ENCODE data around the gene PDLIM5.
A peak's percentile ranks its signal among the peaks of the same experiment; 100 is the strongest.
"Not testable (repeated sequence)": the region's sequence is repeated elsewhere in the genome, so short reads cannot be mapped to it uniquely, and the experiment has no call there.

Gene PDLIM5, protein sequence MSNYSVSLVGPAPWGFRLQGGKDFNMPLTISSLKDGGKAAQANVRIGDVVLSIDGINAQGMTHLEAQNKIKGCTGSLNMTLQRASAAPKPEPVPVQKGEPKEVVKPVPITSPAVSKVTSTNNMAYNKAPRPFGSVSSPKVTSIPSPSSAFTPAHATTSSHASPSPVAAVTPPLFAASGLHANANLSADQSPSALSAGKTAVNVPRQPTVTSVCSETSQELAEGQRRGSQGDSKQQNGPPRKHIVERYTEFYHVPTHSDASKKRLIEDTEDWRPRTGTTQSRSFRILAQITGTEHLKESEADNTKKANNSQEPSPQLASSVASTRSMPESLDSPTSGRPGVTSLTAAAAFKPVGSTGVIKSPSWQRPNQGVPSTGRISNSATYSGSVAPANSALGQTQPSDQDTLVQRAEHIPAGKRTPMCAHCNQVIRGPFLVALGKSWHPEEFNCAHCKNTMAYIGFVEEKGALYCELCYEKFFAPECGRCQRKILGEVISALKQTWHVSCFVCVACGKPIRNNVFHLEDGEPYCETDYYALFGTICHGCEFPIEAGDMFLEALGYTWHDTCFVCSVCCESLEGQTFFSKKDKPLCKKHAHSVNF

DNA sequence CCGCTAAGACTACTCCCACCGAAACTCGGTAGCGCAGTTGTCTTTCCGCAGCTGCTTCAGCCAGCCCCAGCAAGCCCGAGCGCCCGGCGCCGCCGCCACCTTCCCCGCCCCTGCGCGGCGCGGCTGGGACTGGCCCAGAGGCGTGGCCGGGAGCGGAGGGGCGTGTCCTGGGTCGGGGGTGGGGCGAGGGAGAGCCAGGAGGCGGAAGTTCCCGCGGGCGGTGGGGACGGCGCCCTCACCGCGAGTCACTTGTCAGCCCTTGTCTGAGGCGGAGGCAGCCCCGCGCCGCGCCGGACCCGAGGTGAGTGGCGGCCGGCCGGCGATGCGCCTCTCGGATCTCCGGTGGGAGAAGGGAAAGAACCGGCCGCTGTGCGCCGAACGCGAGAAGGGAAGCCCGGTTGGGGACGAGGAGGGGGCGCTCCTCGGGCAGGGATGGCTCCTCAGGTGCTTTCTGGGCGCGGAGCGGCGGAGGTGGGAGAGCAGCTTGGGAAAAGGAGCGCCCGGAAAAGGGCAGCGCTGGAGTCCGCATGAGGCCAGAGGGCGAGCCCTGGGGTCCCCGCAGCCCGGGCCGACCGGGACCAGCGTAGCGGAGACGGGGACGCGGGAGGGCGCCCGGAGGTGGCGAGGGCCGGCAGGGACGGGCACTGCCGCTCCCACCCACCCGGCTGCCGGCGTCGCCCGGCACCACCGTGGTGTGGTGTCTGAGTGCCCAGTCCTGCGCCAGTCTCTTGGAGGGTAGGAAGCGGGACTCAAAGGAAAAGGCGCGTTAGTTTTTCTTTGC lies at the start of gene PDLIM5:
TSS of gene PDLIM5 (plus strand) at position 248 of the 781 bp plus-strand sequence. CDS start 3,347 bp downstream, outside the sequence.
- peak; percentile 77 for DNase-seq
- in situ Hi-C loops (cut with HindIII; ENCODE audit: low pct_ligation_motif_present, low sequenced_read_pairs), result no loop called here
- TF ChIP-seq CTCF (IDR thresholded peaks at IDR 0.05; ENCODE audit: low read depth, low read length, missing control alignments), result no peak
- peak within 1 kb of the TSS; percentile 94 for H3K27ac ChIP-seq
- peaks cover 19% of the 10 kb centered on the region for H3K36me3 ChIP-seq (replicated peaks)
- peak within 1 kb of the TSS; percentile 82 for H3K4me3 ChIP-seq (ENCODE audit: low read depth, low read length)
- no peaks in the 10 kb centered on the region for H3K27me3 ChIP-seq (replicated peaks)

GRCh38 chr4:94402439-94402838 lies 49.3 kb upstream of the PDLIM5 start:
- H3K36me3 ChIP-seq (replicated peaks); H3K4me3 ChIP-seq (ENCODE audit: low read depth, low read length); H3K27ac ChIP-seq; H3K27me3 ChIP-seq (replicated peaks); in situ Hi-C loops (cut with HindIII; ENCODE audit: low pct_ligation_motif_present, low sequenced_read_pairs); DNase-seq: not testable (repeated sequence)

DNA sequence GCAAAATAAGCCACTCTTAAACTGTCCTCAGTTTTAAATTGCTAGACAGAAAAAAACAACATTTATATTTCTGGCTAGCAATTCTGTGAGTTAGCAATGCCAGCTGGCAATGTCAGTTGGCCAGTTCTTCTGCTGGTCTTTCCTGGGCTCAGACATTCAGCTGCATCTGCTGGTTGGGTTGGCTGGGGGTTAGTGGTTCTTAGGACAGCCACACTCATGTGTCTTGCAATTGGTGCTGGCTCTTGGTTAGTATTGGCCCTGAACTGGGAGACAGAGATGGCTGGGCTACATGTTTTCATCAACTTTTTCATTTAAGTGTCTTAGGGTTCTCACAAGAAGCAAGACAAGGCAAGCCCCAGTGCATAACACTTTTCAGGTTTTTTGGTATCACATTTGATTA lies 48.0 kb upstream of the PDLIM5 start:
- H3K27ac ChIP-seq, result no peak overlapping the region
- in situ Hi-C loops (cut with HindIII; ENCODE audit: low pct_ligation_motif_present, low sequenced_read_pairs), result no loop called here
- H3K4me3 ChIP-seq (ENCODE audit: low read depth, low read length), result no peak overlapping the region
- DNase-seq, result no peak
- H3K27me3 ChIP-seq (replicated peaks), result no peaks in the 10 kb centered on the region
- TF ChIP-seq CTCF (IDR thresholded peaks at IDR 0.05; ENCODE audit: low read depth, low read length, missing control alignments), result no peak
- H3K36me3 ChIP-seq (replicated peaks), result no peaks in the 10 kb centered on the region

GRCh38 chr4:94406668-94407437 lies 44.9 kb upstream of the PDLIM5 start:
- Histone ChIP-seq H3K4me3 (ENCODE audit: low read depth, low read length) (no peak overlapping the region), H3K36me3 (replicated peaks) (no peaks in the 10 kb centered on the region), H3K27me3 (replicated peaks) (no peaks in the 10 kb centered on the region), H3K27ac (no peak overlapping the region)
- peak; percentile 87 for DNase-seq
- in situ Hi-C loops (cut with HindIII; ENCODE audit: low pct_ligation_motif_present, low sequenced_read_pairs), result no loop called here
- TF ChIP-seq CTCF (IDR thresholded peaks at IDR 0.05; ENCODE audit: low read depth, low read length, missing control alignments), result peak; percentile 90

DNA sequence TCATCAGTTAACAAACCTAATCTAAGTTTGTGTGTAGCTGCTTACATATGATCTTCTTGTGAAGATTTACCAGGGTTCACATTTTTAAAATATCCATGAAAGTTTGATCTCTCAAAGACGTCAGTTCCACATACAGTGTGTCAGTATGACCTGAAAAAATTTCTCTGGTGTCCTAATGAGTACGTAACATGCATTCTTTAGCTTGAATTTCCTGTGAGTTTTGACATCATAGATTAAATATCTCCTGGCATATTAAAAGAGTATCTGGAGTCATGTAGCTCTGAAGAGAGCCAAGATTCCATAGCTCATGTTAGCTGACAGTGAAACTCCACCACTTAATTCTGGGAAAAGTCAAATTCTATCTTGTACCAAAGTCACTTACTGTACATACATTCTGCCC lies 43.9 kb upstream of the PDLIM5 start:
- no peak for TF ChIP-seq CTCF (IDR thresholded peaks at IDR 0.05; ENCODE audit: low read depth, low read length, missing control alignments)
- Histone ChIP-seq H3K36me3 (replicated peaks) (no peaks in the 10 kb centered on the region), H3K27me3 (replicated peaks) (no peaks in the 10 kb centered on the region), H3K27ac (peak overlapping the region; percentile 45), H3K4me3 (ENCODE audit: low read depth, low read length) (no peak overlapping the region)
- peak; percentile 27 for DNase-seq
- in situ Hi-C loops (cut with HindIII; ENCODE audit: low pct_ligation_motif_present, low sequenced_read_pairs), result no loop called here
